ENCODE results near the gene HEATR3.

- TF ChIP-seq CTCF (IDR thresholded peaks at IDR 0.05) (no peak), EZH2 (IDR thresholded peaks at IDR 0.05; ENCODE audit: borderline replicate concordance, insufficient read depth, low read depth, low read length, poor library complexity, severe bottlenecking) (no peak)
Observed at GRCh38 chr16:50086176-50086575, 20.4 kb downstream of the HEATR3 start.
